RWPE1 (cell line): ENCODE data around the gene S1PR5.
A peak's percentile ranks its signal among the peaks of the same experiment; 100 is the strongest.

Experiments used
- CTCF ChIA-PET: fragments of 350-600 bp; sonication (Branson Sonifier 250); formaldehyde crosslinking; extraction: SDS; loops from one replicate; lab custom pipeline; 2021; lab: Yijun Ruan, JAX
- POLR2A ChIA-PET: fragments of 400-600 bp; formaldehyde crosslinking; extraction: SDS; loops from one replicate; lab custom pipeline; 2020; ENCODE audit warnings: antibody characterized with exemption; ENCODE audit not compliant: low non-redundant PET; lab: Yijun Ruan, JAX
- DNase-seq: peaks from one replicate; pipeline ENCODE4 v3.0.0; 2012; ENCODE audit warnings: low spot score
- H3K27ac ChIP-seq: fragments of 450-650 bp; 2 replicates; pipeline ENCODE4 v1.5.1; 2017
- TF ChIP-seq, protein P1 (sequence below): fragments of 450-650 bp; conservative IDR thresholded peaks from 2 replicates; pipeline ENCODE4 v1.5.1; 2017; ENCODE audit warnings: low read depth, mild to moderate bottlenecking

The S1PR5 gene

DNA sequence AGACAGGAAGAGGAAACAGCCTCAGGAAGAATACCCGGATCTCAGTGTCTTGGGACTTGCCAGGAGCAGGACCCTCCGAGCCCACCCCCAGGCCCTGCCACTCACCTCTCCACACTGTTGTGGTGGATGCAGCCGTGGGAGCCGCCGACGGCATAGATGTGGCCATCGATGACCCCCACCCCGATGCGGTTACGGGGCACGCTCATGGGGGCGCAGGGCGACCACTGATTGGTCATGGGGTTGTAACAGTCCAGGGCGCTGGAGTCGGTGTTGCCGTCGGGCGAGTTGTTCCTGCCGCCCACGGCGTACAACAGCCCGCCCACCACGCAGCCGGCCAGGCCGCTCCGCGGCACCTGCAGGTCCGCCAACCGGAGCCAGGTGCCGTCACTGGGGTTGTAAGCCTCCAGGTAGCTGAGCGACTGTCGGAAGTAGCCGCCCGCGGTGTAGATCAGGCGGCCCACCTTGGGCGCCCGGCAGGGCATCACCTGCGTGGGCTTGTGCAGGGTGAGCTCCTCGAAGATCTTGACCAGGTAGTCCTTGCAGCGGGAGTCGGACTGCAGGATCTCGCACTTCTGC lies 25.7 kb downstream of the S1PR5 start:
- TF ChIP-seq, protein P1, sequence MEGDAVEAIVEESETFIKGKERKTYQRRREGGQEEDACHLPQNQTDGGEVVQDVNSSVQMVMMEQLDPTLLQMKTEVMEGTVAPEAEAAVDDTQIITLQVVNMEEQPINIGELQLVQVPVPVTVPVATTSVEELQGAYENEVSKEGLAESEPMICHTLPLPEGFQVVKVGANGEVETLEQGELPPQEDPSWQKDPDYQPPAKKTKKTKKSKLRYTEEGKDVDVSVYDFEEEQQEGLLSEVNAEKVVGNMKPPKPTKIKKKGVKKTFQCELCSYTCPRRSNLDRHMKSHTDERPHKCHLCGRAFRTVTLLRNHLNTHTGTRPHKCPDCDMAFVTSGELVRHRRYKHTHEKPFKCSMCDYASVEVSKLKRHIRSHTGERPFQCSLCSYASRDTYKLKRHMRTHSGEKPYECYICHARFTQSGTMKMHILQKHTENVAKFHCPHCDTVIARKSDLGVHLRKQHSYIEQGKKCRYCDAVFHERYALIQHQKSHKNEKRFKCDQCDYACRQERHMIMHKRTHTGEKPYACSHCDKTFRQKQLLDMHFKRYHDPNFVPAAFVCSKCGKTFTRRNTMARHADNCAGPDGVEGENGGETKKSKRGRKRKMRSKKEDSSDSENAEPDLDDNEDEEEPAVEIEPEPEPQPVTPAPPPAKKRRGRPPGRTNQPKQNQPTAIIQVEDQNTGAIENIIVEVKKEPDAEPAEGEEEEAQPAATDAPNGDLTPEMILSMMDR: no peak
- no peak for DNase-seq
- H3K27ac ChIP-seq: peak overlapping the region; percentile 30
- CTCF ChIA-PET: interaction anchor here (0.5 to 1.4 kb wide), 5 partner anchors 13 to 589 kb away, joined by 3 to 5 read pairs (median 4); no protein-coding TSS in a partner anchor
- POLR2A ChIA-PET: no interaction called here

DNA sequence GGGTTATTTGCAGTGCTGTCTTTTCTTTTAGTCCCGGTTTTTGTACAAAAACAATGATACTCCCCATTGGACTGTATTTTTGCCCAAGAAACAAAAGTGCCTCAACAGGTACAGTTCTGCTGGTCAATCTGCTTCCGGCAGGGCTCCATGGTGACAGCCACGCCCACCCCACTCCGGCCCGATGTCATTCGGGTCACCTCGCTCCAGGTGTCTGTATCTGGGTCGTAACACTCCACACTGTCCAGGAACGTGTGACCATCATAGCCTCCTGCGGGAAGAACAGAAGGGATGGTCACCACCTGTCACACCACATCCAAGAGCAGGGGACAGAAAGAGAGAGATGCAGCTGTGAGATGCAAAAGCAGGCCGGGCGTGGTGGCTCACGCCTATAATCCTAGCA lies 30.7 kb downstream of the S1PR5 start:
- DNase-seq: no peak
- H3K27ac ChIP-seq: peak overlapping the region; percentile 57
- CTCF ChIA-PET: no interaction called here
- POLR2A ChIA-PET: no interaction called here
- TF ChIP-seq, protein P1: no peak

DNA sequence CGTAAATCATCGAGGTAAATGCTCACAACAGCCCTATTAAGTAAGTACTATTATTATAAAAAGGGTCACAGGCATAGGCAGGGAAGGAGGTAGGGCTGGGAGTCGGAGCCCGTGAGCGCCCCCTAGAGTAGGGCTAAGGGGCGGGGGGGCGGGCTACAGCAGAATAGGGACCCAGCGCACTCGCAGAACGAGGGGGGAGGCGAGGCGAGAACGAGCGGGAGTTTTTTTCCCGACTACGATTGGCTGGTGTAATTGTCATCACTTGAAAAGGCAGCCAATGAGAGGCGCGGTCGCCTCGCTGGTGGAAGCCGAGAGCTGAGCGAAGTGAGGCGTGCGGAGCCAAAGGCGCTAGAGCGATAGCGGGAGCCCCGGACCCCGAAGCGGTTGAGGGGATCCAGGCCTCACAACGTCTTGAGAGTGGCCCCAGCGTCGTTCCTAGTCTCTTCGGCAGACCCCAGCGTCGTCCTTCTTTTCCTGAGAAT lies 38.3 kb downstream of the S1PR5 start:
- H3K27ac ChIP-seq: 0 out of 2 replicates have a peak overlapping the region, but pooled peaks have one; percentile 3
- peak; percentile 87 for DNase-seq
- POLR2A ChIA-PET: no interaction called here
- TF ChIP-seq, protein P1: peak; percentile 81
- CTCF ChIA-PET: interaction anchor here (0.6 to 1.7 kb wide), 9 partner anchors 12 to 256 kb away, joined by 3 to 7 read pairs (median 4); no protein-coding TSS in a partner anchor

DNA sequence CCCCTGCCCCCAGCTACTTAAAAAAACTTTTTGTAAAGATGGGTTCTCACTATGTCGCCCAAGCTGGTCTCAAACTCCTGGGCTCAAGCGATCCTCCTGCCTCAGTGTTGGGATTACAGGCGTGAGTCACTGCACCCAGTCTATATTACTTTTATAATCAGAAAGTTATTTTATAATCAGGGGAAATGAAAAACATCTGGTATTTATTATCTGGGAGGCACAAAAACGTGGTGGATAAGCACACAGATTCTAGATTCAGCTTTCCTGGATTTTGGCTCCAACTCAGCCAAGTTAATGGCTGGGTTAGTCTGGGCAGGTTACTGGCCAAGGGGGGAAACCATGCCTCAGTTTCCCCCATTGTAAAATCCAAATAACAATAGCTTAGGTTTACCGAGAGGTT lies 38.8 kb downstream of the S1PR5 start:
- DNase-seq: no peak
- CTCF ChIA-PET: interaction anchor here (0.6 to 1.7 kb wide), 9 partner anchors 11 to 928 kb away, joined by 3 to 7 read pairs (median 3); no protein-coding TSS in a partner anchor
- TF ChIP-seq, protein P1: no peak
- POLR2A ChIA-PET: no interaction called here
- no peak overlapping the region for H3K27ac ChIP-seq

DNA sequence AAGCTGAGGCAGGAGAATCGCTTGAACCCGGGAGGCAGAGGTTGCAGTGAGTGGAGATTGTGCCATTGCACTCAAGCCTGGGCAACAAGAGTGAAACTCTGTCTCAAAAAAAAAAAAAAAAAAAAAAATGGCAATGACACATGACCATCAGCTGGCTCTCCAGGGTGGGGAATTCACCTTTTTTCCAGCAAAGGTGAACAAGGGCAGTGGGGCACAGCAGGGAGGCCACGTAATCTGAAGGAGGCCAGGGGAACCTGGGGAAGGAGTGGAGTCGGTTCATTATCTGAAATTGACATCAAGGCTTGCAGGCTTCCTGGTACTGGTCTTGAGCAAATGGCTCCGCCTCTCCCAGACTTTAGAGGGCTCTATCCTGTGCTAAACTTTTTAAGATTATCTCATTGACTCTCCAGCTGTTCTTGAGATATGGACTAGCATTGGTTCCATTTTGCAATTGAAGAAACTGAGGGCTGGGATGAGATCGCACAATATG lies 42.2 kb downstream of the S1PR5 start:
- ChIA-PET CTCF (no interaction called here), POLR2A (no interaction called here)
- no peak for DNase-seq
- TF ChIP-seq, protein P1: no peak
- no peak overlapping the region for H3K27ac ChIP-seq

DNA sequence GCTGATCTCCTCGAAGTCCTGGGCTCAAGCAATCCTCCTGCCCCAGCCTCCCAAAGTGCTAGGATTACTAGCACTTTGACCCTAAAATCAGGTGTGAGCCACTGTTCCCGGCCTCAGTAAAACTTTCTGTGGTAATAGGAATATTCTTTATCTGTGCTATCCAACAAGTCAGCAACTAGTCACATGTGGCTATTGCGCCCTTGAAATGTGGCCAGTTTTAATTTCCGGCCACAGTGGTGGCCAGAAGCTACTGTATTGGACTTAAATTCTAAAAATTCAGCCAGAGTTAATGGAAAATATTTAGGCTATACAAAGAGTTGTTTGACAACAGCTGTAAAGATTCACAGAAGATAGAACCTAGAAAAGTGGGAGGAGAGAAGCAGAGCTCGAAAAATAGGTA lies 44.1 kb downstream of the S1PR5 start:
- ChIA-PET POLR2A (no interaction called here), CTCF (interaction anchor here (0.9 kb wide), 1 partner anchor 78 kb away, joined by 3 read pairs; no protein-coding TSS in a partner anchor)
- TF ChIP-seq, protein P1: no peak
- H3K27ac ChIP-seq: no peak overlapping the region
- DNase-seq: no peak
